Activated B cell treated with CpG ODN at 0.5 μM for 24 hours (primary cell): ENCODE measurements around the gene SLC15A4. TPM values are rescaled to one million over a fixed set of nuclear protein-coding genes. Genes with fewer than 3 reads are reported as not detected.

Source experiments
- ATAC-seq: fragments of 200-7000 bp; cut with Tn5 transposase; one replicate; pipeline ENCODE4 v1.10.0; 2021; ENCODE audit warnings: low read depth, mild to moderate bottlenecking, moderate library complexity
- CTCF ChIA-PET: fragments of 350-600 bp; sonication (Branson Sonifier 250); formaldehyde crosslinking; loops from one replicate; lab custom pipeline; 2021; ENCODE audit warnings: antibody characterized with exemption; lab: Charles Lee
- POLR2A ChIA-PET: fragments of 350-600 bp; sonication (Branson Sonifier 250); formaldehyde crosslinking; loops from one replicate; lab custom pipeline; 2021; ENCODE audit warnings: antibody characterized with exemption; lab: Charles Lee
- DNase-seq: peaks from one replicate; pipeline ENCODE4 v3.0.0; 2022
- H3K27ac Mint-ChIP-seq: one replicate; pipeline ENCODE4 v1.8.0; 2020; ENCODE audit warnings: mixed read lengths
- H3K27me3 Mint-ChIP-seq: one replicate; pipeline ENCODE4 v1.8.0; 2021; ENCODE audit warnings: mixed read lengths
- H3K36me3 Mint-ChIP-seq: one replicate; pipeline ENCODE4 v1.8.0; 2021; ENCODE audit warnings: low read depth, mixed read lengths
- H3K4me1 Mint-ChIP-seq: one replicate; pipeline ENCODE4 v1.8.0; 2021; ENCODE audit warnings: mixed read lengths
- H3K4me3 Mint-ChIP-seq: one replicate; pipeline ENCODE4 v1.8.0; 2020; ENCODE audit warnings: mild to moderate bottlenecking, mixed read lengths
- H3K9me3 Mint-ChIP-seq: one replicate; pipeline ENCODE4 v1.8.0; 2020; ENCODE audit warnings: mixed read lengths
- intact Hi-C: fragments of 100-400 bp; cut with micrococcal nuclease; formaldehyde crosslinking; loops from one replicate; pipeline ENCODE4 v1.15.1; 2024
- total RNA-seq: library from RNA; stranded (reverse); gene quantifications from 2 replicates; pipeline ENCODE4 v1.2.3, GENCODE V29; 2022
- TF ChIP-seq, protein P1 (sequence below): fragments of 200-600 bp; IDR thresholded peaks from one replicate; pipeline ENCODE4 v1.8.0; 2022; ENCODE audit warnings: antibody characterized with exemption, mild to moderate bottlenecking

The SLC15A4 gene
- total RNA-seq, 1 donor from 2014 or later, result 54.0 TPM

DNA sequence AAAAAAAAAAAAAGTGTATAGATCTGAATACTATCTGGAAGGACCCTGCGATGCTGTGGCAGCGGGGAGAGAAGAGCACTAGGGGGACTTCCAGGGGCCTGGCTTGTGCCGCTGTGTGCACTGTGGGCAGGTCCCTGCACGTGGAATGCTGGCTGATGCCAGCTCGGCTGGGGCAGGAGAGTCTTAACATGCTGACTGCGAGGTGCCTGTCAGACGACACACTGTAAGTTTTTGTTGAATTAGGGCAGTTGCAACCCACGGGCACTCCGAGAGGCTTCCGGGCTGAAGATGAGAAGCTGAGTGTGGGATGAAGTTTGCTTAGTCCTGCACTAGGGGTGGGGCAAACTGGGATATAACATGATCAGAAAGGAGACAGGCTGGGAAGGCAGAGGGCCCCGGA, 40.2 kb upstream of the SLC15A4 start:
- CTCF ChIA-PET, result no interaction called here
- Mint-ChIP-seq H3K36me3 (no peaks in the 10 kb centered on the region), H3K27ac (no peak overlapping the region), H3K27me3 (peaks cover 12% of the 10 kb centered on the region), H3K4me3 (no peak overlapping the region), H3K9me3 (no peaks in the 10 kb centered on the region), H3K4me1 (no peaks in the 10 kb centered on the region)
- no peak for ATAC-seq
- TF ChIP-seq, protein P1, sequence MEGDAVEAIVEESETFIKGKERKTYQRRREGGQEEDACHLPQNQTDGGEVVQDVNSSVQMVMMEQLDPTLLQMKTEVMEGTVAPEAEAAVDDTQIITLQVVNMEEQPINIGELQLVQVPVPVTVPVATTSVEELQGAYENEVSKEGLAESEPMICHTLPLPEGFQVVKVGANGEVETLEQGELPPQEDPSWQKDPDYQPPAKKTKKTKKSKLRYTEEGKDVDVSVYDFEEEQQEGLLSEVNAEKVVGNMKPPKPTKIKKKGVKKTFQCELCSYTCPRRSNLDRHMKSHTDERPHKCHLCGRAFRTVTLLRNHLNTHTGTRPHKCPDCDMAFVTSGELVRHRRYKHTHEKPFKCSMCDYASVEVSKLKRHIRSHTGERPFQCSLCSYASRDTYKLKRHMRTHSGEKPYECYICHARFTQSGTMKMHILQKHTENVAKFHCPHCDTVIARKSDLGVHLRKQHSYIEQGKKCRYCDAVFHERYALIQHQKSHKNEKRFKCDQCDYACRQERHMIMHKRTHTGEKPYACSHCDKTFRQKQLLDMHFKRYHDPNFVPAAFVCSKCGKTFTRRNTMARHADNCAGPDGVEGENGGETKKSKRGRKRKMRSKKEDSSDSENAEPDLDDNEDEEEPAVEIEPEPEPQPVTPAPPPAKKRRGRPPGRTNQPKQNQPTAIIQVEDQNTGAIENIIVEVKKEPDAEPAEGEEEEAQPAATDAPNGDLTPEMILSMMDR, result no peak
- POLR2A ChIA-PET, result no interaction called here
- intact Hi-C loops, result no loop called here
- no peak for DNase-seq

- ATAC-seq, result no peak
- H3K36me3 Mint-ChIP-seq, result no peaks in the 10 kb centered on the region
- no peaks in the 10 kb centered on the region for H3K9me3 Mint-ChIP-seq
- intact Hi-C loops, result no loop called here
- H3K27ac Mint-ChIP-seq, result no peak overlapping the region
- no peak overlapping the region for H3K4me3 Mint-ChIP-seq
- TF ChIP-seq, protein P1, result no peak
- ChIA-PET CTCF (no interaction called here), POLR2A (no interaction called here)
- peaks cover 15% of the 10 kb centered on the region for H3K27me3 Mint-ChIP-seq
- no peaks in the 10 kb centered on the region for H3K4me1 Mint-ChIP-seq
- no peak for DNase-seq
These were observed 37.7 kb upstream of the SLC15A4 start for GRCh38 chr12:128861226-128862016.

DNA sequence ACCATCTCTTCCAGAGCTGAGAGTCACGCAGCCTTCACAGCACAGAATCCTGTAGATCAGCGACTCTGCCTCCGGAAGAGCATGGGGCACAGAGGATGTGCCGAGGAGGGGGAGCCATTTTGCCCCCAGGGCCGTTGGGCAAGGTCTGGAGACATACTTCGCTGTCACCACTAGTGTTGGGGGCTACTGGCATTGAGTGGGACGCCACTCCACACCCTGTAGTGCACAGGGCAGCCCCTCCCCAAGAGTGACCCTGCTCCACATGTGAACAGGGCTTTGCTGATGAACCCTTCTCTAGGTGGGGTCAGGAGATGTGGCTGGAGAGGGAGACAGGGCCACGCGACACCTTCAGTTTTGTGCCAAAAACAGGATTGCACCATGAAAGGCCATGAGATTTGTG, 35.6 kb upstream of the SLC15A4 start:
- DNase-seq (no peak), ATAC-seq (no peak)
- TF ChIP-seq, protein P1, result no peak
- Mint-ChIP-seq H3K27me3 (peaks cover 28% of the 10 kb centered on the region), H3K27ac (no peak overlapping the region), H3K4me1 (no peaks in the 10 kb centered on the region), H3K9me3 (no peaks in the 10 kb centered on the region), H3K36me3 (no peaks in the 10 kb centered on the region), H3K4me3 (no peak overlapping the region)
- ChIA-PET CTCF (no interaction called here), POLR2A (no interaction called here)
- intact Hi-C loops, result no loop called here

DNA sequence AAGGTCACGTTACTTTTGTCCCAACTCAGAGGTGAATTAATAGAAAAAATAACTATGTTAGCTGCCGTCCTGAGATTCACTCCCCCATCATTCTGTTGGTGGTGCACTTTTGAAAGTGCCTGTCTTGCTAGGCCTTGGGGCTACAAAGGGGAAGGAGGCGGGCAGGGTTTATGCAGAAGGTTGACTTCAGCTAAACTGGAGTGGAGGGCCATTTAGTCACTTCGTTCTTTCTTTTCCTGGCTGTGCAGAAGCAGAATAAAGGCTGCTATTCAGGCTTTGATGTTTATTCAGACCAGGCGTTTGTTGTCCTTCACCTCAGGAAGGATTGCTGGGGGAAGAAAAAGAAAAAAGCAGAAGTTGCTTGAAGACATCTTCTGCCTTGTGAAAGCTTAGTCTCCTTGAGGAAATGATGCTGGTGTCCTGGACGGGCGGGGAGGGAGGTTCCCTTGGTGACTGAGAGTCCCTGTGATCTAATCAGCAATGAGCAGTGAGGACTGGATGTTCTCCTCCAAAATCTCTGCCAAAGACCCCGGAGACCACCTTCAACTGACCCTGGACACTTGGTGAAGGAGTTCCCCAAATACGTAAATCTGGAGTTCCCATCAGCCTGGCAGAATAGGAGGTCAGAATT, 33.5 kb upstream of the SLC15A4 start:
- Mint-ChIP-seq H3K27ac (no peak overlapping the region), H3K27me3 (peaks cover 33% of the 10 kb centered on the region), H3K36me3 (no peaks in the 10 kb centered on the region), H3K4me3 (no peak overlapping the region), H3K4me1 (peaks cover 2% of the 10 kb centered on the region), H3K9me3 (no peaks in the 10 kb centered on the region)
- POLR2A ChIA-PET, result no interaction called here
- TF ChIP-seq, protein P1, result no peak
- intact Hi-C loops, result no loop called here
- ATAC-seq (no peak), DNase-seq (no peak)
- CTCF ChIA-PET, result no interaction called here

GRCh38 chr12:128856791-128857078, 33.0 kb upstream of the SLC15A4 start:
- no peaks in the 10 kb centered on the region for H3K9me3 Mint-ChIP-seq

More at GRCh38 chr12:128856791-128857078, 33.0 kb upstream of the SLC15A4 start:
- H3K27me3 Mint-ChIP-seq, result peaks cover 37% of the 10 kb centered on the region
- CTCF ChIA-PET, result no interaction called here
- POLR2A ChIA-PET, result no interaction called here
- intact Hi-C loops, result no loop called here
- DNase-seq (no peak), ATAC-seq (no peak)
- TF ChIP-seq, protein P1, result no peak
- H3K4me1 Mint-ChIP-seq, result peaks cover 4% of the 10 kb centered on the region
- no peak overlapping the region for H3K4me3 Mint-ChIP-seq
- no peak overlapping the region for H3K27ac Mint-ChIP-seq
- H3K36me3 Mint-ChIP-seq, result no peaks in the 10 kb centered on the region
